ENCODE data around the gene TRIM26. TPM values are rescaled to one million over a fixed set of nuclear protein-coding genes. Genes with fewer than 3 reads are reported as not detected.

TRIM26 gene
- total and polyA plus RNA-seq, 2 of the 8 experiments (the other 6 are each of a cell fraction or from before 2014, with no cell fraction given): 21.5 to 32.3 TPM

DNA sequence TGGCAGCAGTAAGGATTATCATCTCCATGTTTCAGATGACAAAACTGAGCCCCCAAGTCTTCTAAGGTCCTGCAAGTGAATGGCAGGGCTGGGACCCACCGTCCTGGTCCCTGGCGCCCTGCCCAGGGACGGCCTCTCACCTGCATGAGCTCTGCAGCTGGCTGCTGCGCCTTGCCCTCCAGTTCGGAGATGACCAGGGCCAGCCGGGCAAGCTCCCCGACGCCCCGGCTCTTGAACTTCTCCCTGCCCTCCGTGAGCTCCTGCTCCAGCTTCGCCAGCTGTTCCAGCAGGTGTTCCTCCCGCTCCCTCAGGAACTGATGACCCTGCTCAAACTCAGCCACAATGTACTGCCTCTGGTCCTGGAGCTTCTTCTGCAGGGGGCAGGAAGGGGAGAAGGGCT, 16.8 kb downstream of the TRIM26 start:
- Histone ChIP-seq H2BK12ac (ENCODE audit: low read depth, low read length) (no peak overlapping the region), H3K4me1 (replicated peaks in 1 of 4; ENCODE audit: control insufficient read depth in 3 of 4, insufficient read depth in 4 of 4, low read length in 3 of 4) (peaks cover 0 to 3% (median under 1%) of the 10 kb centered on the region in 4 experiments; a peak in 2 of 7 replicates), H2AK5ac (ENCODE audit: low read depth, low read length) (no peak overlapping the region), H3K27ac (ENCODE audit: low read depth, low read length) (no peak overlapping the region), H2BK15ac (ENCODE audit: low read length) (no peak overlapping the region), H2BK120ac (replicated peaks; ENCODE audit: low read depth, low read length) (no peak overlapping the region), H3K79me1 (ENCODE audit: low read depth, low read length) (no peaks in the 10 kb centered on the region; the same call in 1 of the 2 replicates), H2BK20ac (ENCODE audit: low read length) (no peak overlapping the region), H3K18ac (ENCODE audit: extremely low read depth, low read length) (no peak overlapping the region), H3K4me3 (ENCODE audit: extremely low read depth in 1 of 4, insufficient read depth in 2 of 4, low read depth in 3 of 4, low read length in 4 of 4) (no peak overlapping the region), H3K23me2 (ENCODE audit: low read depth, low read length) (no peaks in the 10 kb centered on the region), H3K4ac (replicated peaks; ENCODE audit: insufficient read length, low read depth, low read length) (no peak overlapping the region), H4K8ac (ENCODE audit: extremely low read depth, insufficient read depth, low read length) (no peak overlapping the region; the same call in 1 of the 2 replicates), H2AFZ (ENCODE audit: low read length) (no peak overlapping the region), H3K56ac (replicated peaks; ENCODE audit: insufficient read length, low read depth, low read length) (no peak overlapping the region), H3K36me3 (ENCODE audit: control insufficient read depth in 2 of 4, insufficient read depth in 4 of 4, low read length in 3 of 4) (peaks cover 14 to 39% (median 29%) of the 10 kb centered on the region in 4 experiments; a peak in 7 of 8 replicates), H3K27me3 (replicated peaks in 1 of 4; ENCODE audit: control insufficient read depth in 3 of 4, extremely low read depth in 1 of 4, insufficient read depth in 3 of 4, low read length in 3 of 4) (no peaks in the 10 kb centered on the region), H3K79me2 (ENCODE audit: control insufficient read depth in 1 of 2, insufficient read depth in 2 of 2, low read length in 2 of 2) (peaks cover 0 to 6% of the 10 kb centered on the region in 2 experiments; a peak in 1 of 4 replicates), H3K4me2 (ENCODE audit: insufficient read depth in 1 of 2, low read depth in 2 of 2, low read length in 2 of 2) (no peak overlapping the region), H2BK5ac (ENCODE audit: low read depth, low read length) (no peak overlapping the region), H3K9ac (replicated peaks in 1 of 4; ENCODE audit: extremely low read depth in 1 of 4, low read depth in 3 of 4, low read length in 3 of 4) (no peak overlapping the region), H3K23ac (ENCODE audit: insufficient read length) (no peak overlapping the region), H4K20me1 (replicated peaks in 1 of 2; ENCODE audit: control insufficient read depth in 1 of 2, insufficient read depth in 2 of 2, low read length in 2 of 2) (peaks cover 6 to 14% of the 10 kb centered on the region in 2 experiments), H3K14ac (ENCODE audit: insufficient read length) (no peak overlapping the region), H3K9me3 (ENCODE audit: insufficient read depth in 2 of 2, low read depth in 1 of 2, low read length in 1 of 2) (no peaks in the 10 kb centered on the region), H4K91ac (replicated peaks; ENCODE audit: insufficient read length, low read length) (no peak overlapping the region), H4K5ac (ENCODE audit: insufficient read length, low read depth, low read length) (no peak overlapping the region)
- 92% methylated on average over 9 of the region's 12 CpGs; no CpG with 5 or more reads in 1 of the 2 experiments for WGBS, 2 experiments (ENCODE audit: extremely low coverage in 1 of 2, insufficient coverage in 1 of 2, insufficient read length in 1 of 2, insufficient replicate concordance in 2 of 2, low coverage in 1 of 2, low lambda C conversion rate in 2 of 2, missing lambda C conversion rate in 1 of 2)
- CTCF ChIA-PET (ENCODE audit: partially characterized antibody): interaction anchor here (0.6 to 1.0 kb wide), 2 partner anchors 20 to 25 kb away, joined by 3 read pairs; no protein-coding TSS in a partner anchor
- DNase-seq (ENCODE audit: low read depth in 1 of 2, low spot score in 2 of 2) (no peak), FAIRE-seq (no peak)
- POLR2A ChIA-PET (ENCODE audit: partially characterized antibody): interaction anchor here (2.4 to 3.8 kb wide), 2 partner anchors 10 to 17 kb away, joined by 7 to 18 read pairs; partner anchors contain the start of gene TRIM26
- no peak for TF ChIP-seq KDM1A (IDR thresholded peaks at IDR 0.05; ENCODE audit: borderline replicate concordance, low read length)
- no peak for TF ChIP-seq JUN (IDR thresholded peaks at IDR 0.05; ENCODE audit: low read depth, low read length)
- TF ChIP-seq SRF (IDR thresholded peaks at IDR 0.05; ENCODE audit: low read depth, low read length): no peak
- TF ChIP-seq RNF2 (IDR thresholded peaks at IDR 0.05; ENCODE audit: borderline replicate concordance, low read depth, low read length, missing control alignments, poor library complexity, severe bottlenecking): no peak
- TF ChIP-seq RBBP5 (IDR thresholded peaks at IDR 0.05; ENCODE audit: borderline replicate concordance, low read depth, low read length): no peak
- TF ChIP-seq SP4 (IDR thresholded peaks at IDR 0.05; ENCODE audit: low read length): no peak
